ENCODE measurements around the gene TRMU. TPM values are rescaled to one million over a fixed set of nuclear protein-coding genes. Genes with fewer than 3 reads are reported as not detected.

Gene TRMU
- total and polyA plus RNA-seq, 2 of the 8 experiments (the other 6 are each of a cell fraction or from before 2014, with no cell fraction given): 43.4 to 70.6 TPM

DNA sequence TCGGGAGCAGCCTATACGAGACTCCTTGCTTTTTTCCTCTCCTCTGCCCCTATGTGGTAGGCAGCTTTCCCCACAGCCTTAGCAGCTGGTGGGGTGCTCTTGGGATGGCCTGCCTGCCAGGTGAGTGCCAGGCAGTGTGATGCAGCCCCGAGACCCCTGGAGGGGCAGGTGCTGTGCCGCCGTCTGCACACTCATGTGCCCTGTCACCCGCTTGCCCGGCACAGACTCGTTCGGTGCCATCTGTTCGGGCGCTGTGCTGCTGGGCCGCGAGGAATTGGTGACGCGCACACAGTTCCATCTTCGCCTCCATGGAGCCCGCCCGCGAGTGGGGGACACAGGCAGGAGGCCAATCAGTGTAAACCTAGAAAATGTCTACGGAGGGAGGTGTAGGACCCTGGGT, 15.1 kb downstream of the TRMU start:
- Histone ChIP-seq H2BK15ac (ENCODE audit: low read length) (no peak overlapping the region), H3K36me3 (ENCODE audit: control insufficient read depth in 2 of 4, insufficient read depth in 4 of 4, low read length in 3 of 4) (peaks cover 28 to 74% (median 67%) of the 10 kb centered on the region in 4 experiments), H3K79me1 (ENCODE audit: low read depth, low read length) (peaks cover 7% of the 10 kb centered on the region), H3K4me2 (ENCODE audit: insufficient read depth in 1 of 2, low read depth in 2 of 2, low read length in 2 of 2) (no peak overlapping the region), H2BK20ac (ENCODE audit: low read length) (no peak overlapping the region), H3K9ac (replicated peaks in 1 of 4; ENCODE audit: extremely low read depth in 1 of 4, low read depth in 3 of 4, low read length in 3 of 4) (no peak overlapping the region), H4K8ac (ENCODE audit: extremely low read depth, insufficient read depth, low read length) (peak overlapping the region; percentile 17; the same call in 1 of the 2 replicates), H3K14ac (ENCODE audit: insufficient read length) (no peak overlapping the region), H2BK12ac (ENCODE audit: low read depth, low read length) (no peak overlapping the region), H3K4me1 (replicated peaks in 1 of 4; ENCODE audit: control insufficient read depth in 3 of 4, insufficient read depth in 4 of 4, low read length in 3 of 4) (no peaks in the 10 kb centered on the region), H3K23me2 (ENCODE audit: low read depth, low read length) (no peaks in the 10 kb centered on the region), H2BK120ac (replicated peaks; ENCODE audit: low read depth, low read length) (no peak overlapping the region), H2AK5ac (ENCODE audit: low read depth, low read length) (no peak overlapping the region), H3K9me3 (ENCODE audit: insufficient read depth in 2 of 2, low read depth in 1 of 2, low read length in 1 of 2) (no peaks in the 10 kb centered on the region), H3K4ac (replicated peaks; ENCODE audit: insufficient read length, low read depth, low read length) (no peak overlapping the region), H4K5ac (ENCODE audit: insufficient read length, low read depth, low read length) (no peak overlapping the region), H3K18ac (ENCODE audit: extremely low read depth, low read length) (no peak overlapping the region), H3K23ac (ENCODE audit: insufficient read length) (no peak overlapping the region), H2AFZ (ENCODE audit: low read length) (no peak overlapping the region), H2BK5ac (ENCODE audit: low read depth, low read length) (no peak overlapping the region), H4K91ac (replicated peaks; ENCODE audit: insufficient read length, low read length) (no peak overlapping the region), H3K27me3 (replicated peaks in 1 of 4; ENCODE audit: control insufficient read depth in 3 of 4, extremely low read depth in 1 of 4, insufficient read depth in 3 of 4, low read length in 3 of 4) (no peaks in the 10 kb centered on the region), H4K20me1 (replicated peaks in 1 of 2; ENCODE audit: control insufficient read depth in 1 of 2, insufficient read depth in 2 of 2, low read length in 2 of 2) (peaks cover 19 to 33% of the 10 kb centered on the region in 2 experiments), H3K79me2 (ENCODE audit: control insufficient read depth in 1 of 2, insufficient read depth in 2 of 2, low read length in 2 of 2) (no peaks in the 10 kb centered on the region; a peak in 1 of 4 replicates), H3K4me3 (ENCODE audit: extremely low read depth in 1 of 4, insufficient read depth in 2 of 4, low read depth in 3 of 4, low read length in 4 of 4) (no peak overlapping the region), H3K27ac (ENCODE audit: low read depth, low read length) (no peak overlapping the region), H3K56ac (replicated peaks; ENCODE audit: insufficient read length, low read depth, low read length) (no peak overlapping the region)
- CTCF ChIA-PET (ENCODE audit: partially characterized antibody): interaction anchor here (1.5 to 2.3 kb wide), 3 partner anchors 17 to 213 kb away, joined by 3 to 6 read pairs (median 6); no protein-coding TSS in a partner anchor
- WGBS, 2 experiments (ENCODE audit: extremely low coverage in 1 of 2, insufficient coverage in 1 of 2, insufficient read length in 1 of 2, insufficient replicate concordance in 2 of 2, low coverage in 1 of 2, low lambda C conversion rate in 2 of 2, missing lambda C conversion rate in 1 of 2): 95% methylated on average over 20 of the region's 20 CpGs; no CpG with 5 or more reads in 1 of the 2 experiments
- POLR2A ChIA-PET (ENCODE audit: partially characterized antibody): interaction anchor here (1.7 kb wide), 2 partner anchors 12 kb away, joined by 4 to 6 read pairs; no protein-coding TSS in a partner anchor
- FAIRE-seq: no peak
- no peak for DNase-seq (ENCODE audit: low read depth in 1 of 2, low spot score in 2 of 2)
- TF ChIP-seq BACH1 (IDR thresholded peaks at IDR 0.05; ENCODE audit: low read length) (no peak), GTF2F1 (IDR thresholded peaks at IDR 0.05; ENCODE audit: borderline replicate concordance, low read depth, low read length) (no peak), PHF8 (conservative IDR thresholded peaks at IDR 0.05; ENCODE audit: low read depth, low read length) (no peak), RXRA (IDR thresholded peaks at IDR 0.05; ENCODE audit: insufficient read depth, low read depth, low read length) (no peak), SAP30 (IDR thresholded peaks at IDR 0.05; ENCODE audit: insufficient read depth, insufficient replicate concordance, low read length) (no peak), CBX5 (IDR thresholded peaks at IDR 0.05; ENCODE audit: low read depth, low read length) (no peak), SIRT6 (IDR thresholded peaks at IDR 0.05; ENCODE audit: low read length) (no peak), GABPA (IDR thresholded peaks at IDR 0.05; ENCODE audit: borderline replicate concordance, insufficient read depth, low read length) (no peak), NRF1 (IDR thresholded peaks at IDR 0.05; ENCODE audit: low read depth, low read length) (no peak), FOSL1 (IDR thresholded peaks at IDR 0.05; ENCODE audit: insufficient read depth, low read depth, low read length) (no peak)
- TF ChIP-seq, protein P1, sequence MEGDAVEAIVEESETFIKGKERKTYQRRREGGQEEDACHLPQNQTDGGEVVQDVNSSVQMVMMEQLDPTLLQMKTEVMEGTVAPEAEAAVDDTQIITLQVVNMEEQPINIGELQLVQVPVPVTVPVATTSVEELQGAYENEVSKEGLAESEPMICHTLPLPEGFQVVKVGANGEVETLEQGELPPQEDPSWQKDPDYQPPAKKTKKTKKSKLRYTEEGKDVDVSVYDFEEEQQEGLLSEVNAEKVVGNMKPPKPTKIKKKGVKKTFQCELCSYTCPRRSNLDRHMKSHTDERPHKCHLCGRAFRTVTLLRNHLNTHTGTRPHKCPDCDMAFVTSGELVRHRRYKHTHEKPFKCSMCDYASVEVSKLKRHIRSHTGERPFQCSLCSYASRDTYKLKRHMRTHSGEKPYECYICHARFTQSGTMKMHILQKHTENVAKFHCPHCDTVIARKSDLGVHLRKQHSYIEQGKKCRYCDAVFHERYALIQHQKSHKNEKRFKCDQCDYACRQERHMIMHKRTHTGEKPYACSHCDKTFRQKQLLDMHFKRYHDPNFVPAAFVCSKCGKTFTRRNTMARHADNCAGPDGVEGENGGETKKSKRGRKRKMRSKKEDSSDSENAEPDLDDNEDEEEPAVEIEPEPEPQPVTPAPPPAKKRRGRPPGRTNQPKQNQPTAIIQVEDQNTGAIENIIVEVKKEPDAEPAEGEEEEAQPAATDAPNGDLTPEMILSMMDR (IDR thresholded peaks at IDR 0.05; ENCODE audit: control extremely low read depth in 1 of 3, insufficient read depth in 1 of 3, low read depth in 1 of 3, low read length in 3 of 3): no peak
